BLaER1 (cell line): Measurements from ENCODE around the gene SDC3.

ENCODE experiments used
- H3K27ac ChIP-seq: shearing (Covaris generic); formaldehyde crosslinking; 2 replicates; pipeline ENCODE4 v1.8.1; 2022
- H3K27me3 ChIP-seq: shearing (Covaris generic); formaldehyde crosslinking; 2 replicates; pipeline ENCODE4 v1.8.1; 2022
- H3K36me3 ChIP-seq: shearing (Covaris generic); formaldehyde crosslinking; 2 replicates; pipeline ENCODE4 v1.8.1; 2022
- H3K4me1 ChIP-seq: shearing (Covaris generic); formaldehyde crosslinking; 2 replicates; pipeline ENCODE4 v1.8.1; 2022
- H3K4me2 ChIP-seq: shearing (Covaris generic); formaldehyde crosslinking; 2 replicates; pipeline ENCODE4 v1.8.1; 2022
- H3K4me3 ChIP-seq: shearing (Covaris generic); formaldehyde crosslinking; 2 replicates; pipeline ENCODE4 v1.8.1; 2022
- H3K9ac ChIP-seq: shearing (Covaris generic); formaldehyde crosslinking; 2 replicates; pipeline ENCODE4 v1.8.1; 2022
- H3K9me3 ChIP-seq: shearing (Covaris generic); formaldehyde crosslinking; 2 replicates; pipeline ENCODE4 v1.8.1; 2022
- H4K20me1 ChIP-seq: shearing (Covaris generic); formaldehyde crosslinking; 2 replicates; pipeline ENCODE4 v1.8.1; 2022
- Cebpa-rat ChIP-seq: shearing (Covaris generic); IDR thresholded peaks from 2 replicates; pipeline ENCODE4 v1.8.1; 2022

The SDC3 gene

DNA sequence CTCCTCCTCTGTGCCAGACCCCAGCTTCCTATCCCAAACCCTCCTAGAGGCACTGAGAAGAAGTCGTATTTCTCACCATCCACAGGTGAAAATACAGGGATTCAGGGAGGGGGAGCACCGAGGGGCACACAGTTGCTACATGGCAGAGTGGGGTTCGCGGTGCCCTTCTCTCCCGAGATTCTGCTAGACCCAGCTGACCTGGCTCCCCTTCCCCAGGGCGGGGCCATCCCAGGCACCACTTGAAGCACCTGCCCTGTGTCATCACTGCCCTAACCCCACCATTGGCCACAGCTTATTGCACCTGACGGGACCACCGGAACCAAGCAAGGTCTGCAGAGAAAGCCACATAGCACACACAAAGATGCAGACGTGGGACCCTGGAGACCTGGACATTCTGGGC lies 30.5 kb downstream of the SDC3 start:
- Histone ChIP-seq H3K4me2 (no peak overlapping the region), H3K9ac (no peak overlapping the region), H3K27ac (no peak overlapping the region), H4K20me1 (peaks cover 100% of the 10 kb centered on the region), H3K4me3 (no peak overlapping the region), H3K9me3 (no peaks in the 10 kb centered on the region), H3K27me3 (peaks cover 100% of the 10 kb centered on the region), H3K36me3 (no peaks in the 10 kb centered on the region), H3K4me1 (peaks cover 34% of the 10 kb centered on the region)
- TF ChIP-seq Cebpa-rat = no peak

DNA sequence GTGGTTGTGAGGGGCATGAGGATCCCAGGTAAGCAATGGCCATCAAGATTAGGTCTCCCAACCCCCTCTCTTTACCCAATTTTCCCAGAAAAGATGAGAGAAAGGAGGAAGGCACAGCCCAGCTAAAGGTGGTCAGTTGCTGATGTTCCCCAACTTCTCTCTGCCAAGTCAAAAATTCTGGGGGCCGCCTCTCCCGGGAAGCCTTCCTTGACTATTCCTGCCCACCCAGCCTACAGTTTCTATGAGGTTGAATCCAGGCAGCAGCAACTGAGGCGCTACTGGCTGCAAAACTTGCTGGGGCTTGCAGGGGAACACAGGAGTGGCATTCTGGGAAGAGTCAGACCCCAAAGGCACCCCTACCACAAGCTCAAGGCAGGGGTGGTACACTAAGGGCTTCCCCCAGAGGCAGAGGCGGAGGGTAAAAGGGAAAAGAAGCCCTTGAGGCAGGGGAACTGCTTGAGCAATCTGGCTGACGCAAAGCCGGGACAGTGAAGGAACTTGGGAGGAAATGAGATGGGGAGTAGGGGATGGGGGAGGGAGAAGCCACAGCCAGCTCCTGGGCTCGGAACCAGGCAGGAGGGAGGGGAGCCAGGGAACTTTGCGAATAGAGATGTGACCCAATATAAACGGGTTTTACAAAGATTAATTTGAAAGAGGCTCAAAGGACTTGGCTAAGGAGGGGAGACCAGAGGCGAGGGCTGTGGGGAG lies 31.2 kb downstream of the SDC3 start:
- peaks cover 30% of the 10 kb centered on the region for H3K4me1 ChIP-seq
- H3K36me3 ChIP-seq = no peaks in the 10 kb centered on the region
- no peak overlapping the region for H3K27ac ChIP-seq
- H3K27me3 ChIP-seq = peaks cover 100% of the 10 kb centered on the region
- TF ChIP-seq Cebpa-rat = no peak
- no peaks in the 10 kb centered on the region for H3K9me3 ChIP-seq
- peak overlapping the region; percentile 39 for H3K4me2 ChIP-seq
- H3K4me3 ChIP-seq = no peak overlapping the region
- H4K20me1 ChIP-seq = peaks cover 100% of the 10 kb centered on the region
- H3K9ac ChIP-seq = no peak overlapping the region

DNA sequence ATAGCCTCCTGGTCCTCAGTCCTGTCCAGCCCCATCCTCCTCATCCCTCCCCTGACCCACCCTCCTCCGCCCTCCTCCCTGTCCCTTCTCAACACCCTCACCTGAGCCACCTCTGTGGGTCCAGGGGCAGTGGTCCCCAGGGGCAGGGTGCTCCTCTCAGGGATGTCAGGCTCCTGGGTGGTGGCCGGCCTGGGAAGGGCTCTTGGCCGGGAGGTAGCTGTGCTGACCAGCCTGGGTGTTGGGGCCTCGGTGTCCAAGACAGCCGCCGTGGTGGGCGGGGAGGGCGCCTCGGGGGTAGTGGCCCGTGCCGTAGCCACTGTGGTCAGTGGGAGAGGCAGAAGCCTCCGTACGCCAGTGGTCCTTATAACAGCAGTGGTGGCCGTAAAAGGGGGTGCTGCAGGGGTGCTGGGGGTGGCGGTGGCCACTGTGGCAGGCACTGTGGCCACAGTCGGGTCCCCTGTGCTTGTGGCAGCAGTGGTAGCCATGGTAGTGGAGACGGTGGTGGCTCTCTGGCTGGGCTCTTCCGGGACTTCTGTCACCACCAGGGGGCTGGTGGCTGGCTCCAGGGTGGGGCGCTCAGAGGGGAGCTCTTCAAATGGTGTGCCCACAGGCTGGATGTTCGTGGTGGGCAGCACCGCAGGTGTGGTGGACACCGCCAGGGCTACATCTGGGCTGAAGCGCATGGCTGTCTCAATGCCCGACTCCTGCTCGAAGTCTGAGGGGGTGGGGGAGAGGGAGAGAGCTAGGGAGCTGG lies 31.9 kb downstream of the SDC3 start:
- H3K9ac ChIP-seq = no peak overlapping the region
- no peak overlapping the region for H3K4me3 ChIP-seq
- peaks cover 100% of the 10 kb centered on the region for H3K27me3 ChIP-seq
- no peak overlapping the region for H3K4me2 ChIP-seq
- H3K9me3 ChIP-seq = no peaks in the 10 kb centered on the region
- peaks cover 100% of the 10 kb centered on the region for H4K20me1 ChIP-seq
- no peak for TF ChIP-seq Cebpa-rat
- no peaks in the 10 kb centered on the region for H3K36me3 ChIP-seq
- peaks cover 22% of the 10 kb centered on the region for H3K4me1 ChIP-seq
- H3K27ac ChIP-seq = no peak overlapping the region

DNA sequence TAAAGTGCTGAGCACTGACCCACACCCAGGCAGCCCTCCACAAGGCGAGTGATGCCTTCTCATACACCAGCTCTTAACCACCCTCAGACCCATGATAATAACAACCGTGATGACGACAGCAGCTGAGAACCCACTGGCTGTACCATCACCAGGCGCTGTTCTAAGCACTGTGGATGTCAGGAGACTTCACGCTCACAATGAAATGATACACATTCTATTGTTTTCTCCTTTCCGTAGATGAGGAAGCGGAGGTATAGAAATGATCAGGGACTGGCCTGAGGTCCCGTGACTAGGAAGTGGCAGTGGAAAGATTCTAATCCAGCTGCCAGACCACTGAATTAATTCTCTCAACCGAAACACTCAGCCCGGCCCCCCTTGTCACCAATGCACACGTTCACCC lies 32.6 kb downstream of the SDC3 start:
- Histone ChIP-seq H3K27ac (no peak overlapping the region), H3K27me3 (peaks cover 100% of the 10 kb centered on the region), H3K36me3 (no peaks in the 10 kb centered on the region), H3K4me1 (peaks cover 15% of the 10 kb centered on the region), H3K4me2 (no peak overlapping the region), H3K4me3 (no peak overlapping the region), H4K20me1 (peaks cover 100% of the 10 kb centered on the region), H3K9me3 (no peaks in the 10 kb centered on the region), H3K9ac (no peak overlapping the region)
- TF ChIP-seq Cebpa-rat = no peak

DNA sequence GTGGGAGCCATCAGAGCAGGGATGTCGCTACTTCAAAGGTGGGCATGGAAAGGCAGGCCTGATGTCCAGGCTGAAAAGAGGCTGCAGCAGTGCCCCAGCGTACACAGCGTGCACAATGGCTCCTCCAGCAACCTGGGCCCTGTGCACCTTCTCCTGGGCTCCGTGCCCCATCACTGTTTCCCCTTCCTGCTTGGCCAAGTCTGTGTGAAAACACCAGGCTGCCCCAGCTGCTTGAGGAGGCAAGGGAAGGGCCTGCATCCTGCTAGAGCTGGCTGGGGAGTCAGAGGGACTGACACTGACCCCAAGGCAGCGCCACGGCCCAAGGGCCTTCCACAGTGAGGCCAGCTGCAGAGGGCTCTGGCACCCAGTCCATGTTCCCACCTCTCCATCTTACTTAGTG lies 33.4 kb downstream of the SDC3 start:
- H3K4me3 ChIP-seq = no peak overlapping the region
- H3K27ac ChIP-seq = no peak overlapping the region
- peaks cover 100% of the 10 kb centered on the region for H3K27me3 ChIP-seq
- no peak for TF ChIP-seq Cebpa-rat
- peaks cover 9% of the 10 kb centered on the region; the same call in 1 of the 2 replicates for H3K4me1 ChIP-seq
- peaks cover 100% of the 10 kb centered on the region for H4K20me1 ChIP-seq
- H3K9me3 ChIP-seq = no peaks in the 10 kb centered on the region
- no peaks in the 10 kb centered on the region for H3K36me3 ChIP-seq
- no peak overlapping the region for H3K9ac ChIP-seq
- no peak overlapping the region for H3K4me2 ChIP-seq

DNA sequence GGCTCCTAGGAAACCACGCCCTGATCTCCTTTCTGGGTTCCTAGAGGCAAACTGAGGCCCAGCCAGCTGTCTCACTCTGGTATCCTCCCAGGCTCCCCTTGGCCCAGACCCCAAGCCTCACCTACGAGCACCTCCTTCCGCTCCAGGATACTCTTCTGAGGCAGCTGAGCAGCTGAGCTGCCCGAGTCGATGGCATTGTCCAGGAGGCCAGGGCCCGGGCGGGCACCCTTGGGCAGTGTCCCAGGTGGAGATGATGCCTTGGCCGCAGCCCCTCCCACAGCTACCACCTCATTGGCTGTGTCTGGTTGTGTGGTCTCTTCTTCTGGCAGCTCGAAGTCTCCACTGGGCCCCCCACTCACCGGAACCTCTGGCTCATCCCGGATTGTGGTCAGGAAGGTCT lies 34.4 kb downstream of the SDC3 start:
- H3K4me1 ChIP-seq = peaks cover 14% of the 10 kb centered on the region; the same call in 1 of the 2 replicates
- H3K27ac ChIP-seq = no peak overlapping the region
- H4K20me1 ChIP-seq = peaks cover 100% of the 10 kb centered on the region
- no peaks in the 10 kb centered on the region for H3K36me3 ChIP-seq
- no peak overlapping the region for H3K9ac ChIP-seq
- TF ChIP-seq Cebpa-rat = no peak
- no peak overlapping the region for H3K4me2 ChIP-seq
- peaks cover 100% of the 10 kb centered on the region for H3K27me3 ChIP-seq
- no peak overlapping the region for H3K4me3 ChIP-seq
- H3K9me3 ChIP-seq = no peaks in the 10 kb centered on the region

DNA sequence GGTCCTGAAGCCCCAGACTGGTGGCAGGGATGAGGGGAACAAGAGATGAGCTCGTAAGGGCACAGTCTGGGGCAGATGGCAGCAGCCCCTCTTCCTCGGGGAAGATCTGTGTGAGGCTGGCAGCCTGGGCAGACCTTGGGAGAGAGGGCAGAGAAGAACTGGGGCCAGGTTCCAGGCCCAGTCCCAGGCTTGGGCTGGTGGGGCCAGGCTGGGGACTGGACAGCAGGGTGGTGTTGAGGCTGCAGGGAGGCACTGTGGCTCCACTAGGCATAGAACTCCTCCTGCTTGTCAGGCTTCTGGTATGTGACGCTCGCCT lies 35.7 kb downstream of the SDC3 start:
- peaks cover 21% of the 10 kb centered on the region; the same call in 1 of the 2 replicates for H3K4me1 ChIP-seq
- H3K9ac ChIP-seq = no peak overlapping the region
- no peak overlapping the region for H3K4me3 ChIP-seq
- H4K20me1 ChIP-seq = peaks cover 100% of the 10 kb centered on the region
- no peak overlapping the region for H3K4me2 ChIP-seq
- H3K36me3 ChIP-seq = no peaks in the 10 kb centered on the region
- no peak for TF ChIP-seq Cebpa-rat
- no peak overlapping the region for H3K27ac ChIP-seq
- H3K27me3 ChIP-seq = peaks cover 99% of the 10 kb centered on the region
- no peaks in the 10 kb centered on the region for H3K9me3 ChIP-seq

DNA sequence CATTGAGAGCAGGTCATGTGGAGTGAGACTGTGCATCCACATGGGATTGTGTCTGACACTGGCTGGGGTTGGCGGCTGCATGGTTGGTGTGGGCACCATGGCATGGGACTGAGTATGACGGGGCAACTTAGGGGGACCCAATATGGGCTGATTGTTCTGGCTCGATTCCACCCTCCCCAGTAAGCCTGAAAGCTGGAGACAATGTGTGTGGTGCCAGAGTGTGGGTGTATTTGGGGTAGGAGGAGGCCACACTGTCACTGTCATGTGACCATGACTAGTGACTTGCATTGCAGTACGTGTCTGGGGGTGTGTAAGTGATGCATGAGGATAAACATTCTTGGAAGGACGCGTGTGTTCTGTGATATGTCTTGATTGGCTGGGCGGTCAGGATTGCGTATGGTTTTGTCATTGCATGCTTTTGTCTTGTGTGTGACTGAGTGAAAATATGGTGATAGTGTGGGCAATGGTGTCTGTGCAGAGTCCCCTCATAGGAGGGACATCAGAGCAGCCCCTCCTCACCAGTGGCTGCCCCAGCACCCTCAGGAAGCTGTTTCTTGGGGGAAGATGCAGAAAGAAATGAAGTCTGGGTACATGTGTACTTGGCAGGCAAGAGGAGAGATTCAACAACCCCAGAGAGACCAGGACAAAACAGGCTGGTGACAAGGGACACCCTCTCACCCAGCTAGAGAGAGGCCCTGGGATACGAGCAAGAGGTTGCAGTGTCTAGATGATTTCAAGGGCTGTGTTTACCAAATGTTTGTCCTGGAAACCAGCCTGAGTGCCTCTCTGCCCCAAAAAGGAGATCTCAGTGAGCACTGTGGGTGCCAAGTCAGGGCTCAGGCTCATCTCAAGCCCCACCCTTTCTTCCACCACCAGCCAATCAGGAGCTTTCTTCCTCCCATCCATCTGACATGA lies 36.3 kb downstream of the SDC3 start:
- H3K9ac ChIP-seq = no peak overlapping the region
- H3K27ac ChIP-seq = no peak overlapping the region
- H3K36me3 ChIP-seq = no peaks in the 10 kb centered on the region
- H4K20me1 ChIP-seq = peaks cover 100% of the 10 kb centered on the region
- H3K4me2 ChIP-seq = no peak overlapping the region
- H3K9me3 ChIP-seq = no peaks in the 10 kb centered on the region
- H3K27me3 ChIP-seq = peaks cover 99% of the 10 kb centered on the region
- no peak for TF ChIP-seq Cebpa-rat
- H3K4me1 ChIP-seq = peaks cover 15% of the 10 kb centered on the region; the same call in 1 of the 2 replicates
- no peak overlapping the region for H3K4me3 ChIP-seq

DNA sequence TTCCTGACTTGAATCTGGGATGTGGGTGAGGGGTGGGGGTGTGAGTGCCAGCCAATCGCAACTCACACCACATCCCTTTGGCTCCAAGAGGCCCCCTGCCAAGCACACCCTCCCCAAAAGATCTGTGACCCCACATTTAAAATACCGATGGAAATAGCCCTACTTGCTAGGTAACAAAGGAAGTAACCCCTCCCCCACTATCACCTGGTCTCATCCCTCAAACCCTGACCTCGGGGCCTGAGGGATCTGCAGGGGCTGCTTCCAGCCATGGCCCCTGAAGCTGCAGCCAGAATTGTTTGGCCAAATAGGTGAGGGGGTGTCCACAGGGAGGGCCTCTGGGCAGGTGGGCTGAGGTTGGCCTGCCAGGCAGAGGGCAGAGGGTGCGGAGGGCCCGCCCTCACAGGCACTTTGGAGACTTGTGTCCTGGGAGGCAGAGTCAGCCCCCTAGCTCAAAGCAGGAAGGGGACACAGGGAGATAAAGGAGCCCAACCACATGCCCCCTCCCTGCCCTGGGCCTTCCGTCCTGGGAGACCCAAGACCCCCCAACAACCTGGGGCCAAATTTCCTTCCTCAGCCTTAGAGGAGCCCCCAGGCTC lies 37.2 kb downstream of the SDC3 start:
- no peak overlapping the region for H3K4me2 ChIP-seq
- peaks cover 99% of the 10 kb centered on the region for H3K27me3 ChIP-seq
- H3K9me3 ChIP-seq = no peaks in the 10 kb centered on the region
- no peak overlapping the region for H3K4me3 ChIP-seq
- no peak overlapping the region for H3K27ac ChIP-seq
- peaks cover 100% of the 10 kb centered on the region for H4K20me1 ChIP-seq
- TF ChIP-seq Cebpa-rat = no peak
- H3K9ac ChIP-seq = no peak overlapping the region
- H3K4me1 ChIP-seq = peaks cover 13% of the 10 kb centered on the region; the same call in 1 of the 2 replicates
- no peaks in the 10 kb centered on the region for H3K36me3 ChIP-seq
